ENCODE data around the gene KIF3B. TPM values are rescaled to one million over a fixed set of nuclear protein-coding genes. Genes with fewer than 3 reads are reported as not detected.
"Not testable (repeated sequence)": the region's sequence is repeated elsewhere in the genome, so short reads cannot be mapped to it uniquely, and the experiment has no call there.

The KIF3B gene
- polyA plus RNA-seq, 4 donors = 16.2 to 62.0 (median 26.5) TPM

GRCh38 chr20:32332614-32333013, 55.2 kb downstream of the KIF3B start:
- H3K36me3 ChIP-seq (ENCODE audit: control insufficient read depth in 3 of 3, insufficient read depth in 2 of 3, low read depth in 1 of 3, low read length in 3 of 3) = peaks cover 3 to 47% (median 16%) of the 10 kb centered on the region in 3 donors
- DNase-seq (peak in 1 of 2 donors; percentile 58), FAIRE-seq (no peak)
- H3K27me3 ChIP-seq (ENCODE audit: control insufficient read depth in 3 of 3, insufficient read depth in 3 of 3, low read length in 3 of 3) = no peaks in the 10 kb centered on the region
- 28 to 61% (median 36%) methylated on average over 3 of the region's 3 CpGs for WGBS, 3 donors
- no peaks in the 10 kb centered on the region for H3K9me3 ChIP-seq (ENCODE audit: control insufficient read depth in 2 of 2, insufficient read depth in 1 of 2, low read depth in 1 of 2, low read length in 1 of 2)
- H3K4me1 ChIP-seq (ENCODE audit: control insufficient read depth in 3 of 3, insufficient read depth in 2 of 3, low read depth in 1 of 3, low read length in 2 of 3) = peaks cover 0 to 5% (median 2%) of the 10 kb centered on the region in 3 donors
- H3K4me3 ChIP-seq (ENCODE audit: low read depth in 1 of 3, low read length in 3 of 3) = no peak overlapping the region
- peak overlapping the region in 1 of 3 donors; percentile 50 for H3K27ac ChIP-seq (ENCODE audit: low read depth in 1 of 3, low read length in 2 of 3)

- Histone ChIP-seq H3K27me3 (ENCODE audit: control insufficient read depth in 3 of 3, insufficient read depth in 3 of 3, low read length in 3 of 3) (no peaks in the 10 kb centered on the region), H3K4me1 (ENCODE audit: control insufficient read depth in 3 of 3, insufficient read depth in 2 of 3, low read depth in 1 of 3, low read length in 2 of 3) (peaks cover 0 to 5% (median 2%) of the 10 kb centered on the region in 3 donors), H3K4me3 (ENCODE audit: low read depth in 1 of 3, low read length in 3 of 3) (no peak overlapping the region), H3K36me3 (ENCODE audit: control insufficient read depth in 3 of 3, insufficient read depth in 2 of 3, low read depth in 1 of 3, low read length in 3 of 3) (peaks cover 3 to 50% (median 16%) of the 10 kb centered on the region in 3 donors), H3K27ac (ENCODE audit: low read depth in 1 of 3, low read length in 2 of 3) (peak overlapping the region in 1 of 3 donors; percentile 73), H3K9me3 (ENCODE audit: control insufficient read depth in 2 of 2, insufficient read depth in 1 of 2, low read depth in 1 of 2, low read length in 1 of 2) (no peaks in the 10 kb centered on the region)
- FAIRE-seq (no peak), DNase-seq (no peak)
- 57 to 74% (median 71%) methylated on average over 12 of the region's 12 CpGs for WGBS, 3 donors
Measured at GRCh38 chr20:32333181-32333987, 55.9 kb downstream of the KIF3B start.

- H3K4me3 ChIP-seq (ENCODE audit: low read depth in 1 of 3, low read length in 3 of 3) = no peak overlapping the region
- 54 to 68% (median 59%) methylated on average over 13 of the region's 13 CpGs for WGBS, 3 donors
- no peaks in the 10 kb centered on the region for H3K27me3 ChIP-seq (ENCODE audit: control insufficient read depth in 3 of 3, insufficient read depth in 3 of 3, low read length in 3 of 3)
- peak overlapping the region in 2 of 3 donors; percentile 49 to 73 for H3K27ac ChIP-seq (ENCODE audit: low read depth in 1 of 3, low read length in 2 of 3)
- peak in 1 of 2 donors; percentile 51 for DNase-seq
- H3K4me1 ChIP-seq (ENCODE audit: control insufficient read depth in 3 of 3, insufficient read depth in 2 of 3, low read depth in 1 of 3, low read length in 2 of 3) = peaks cover 0 to 5% (median 2%) of the 10 kb centered on the region in 3 donors
- H3K36me3 ChIP-seq (ENCODE audit: control insufficient read depth in 3 of 3, insufficient read depth in 2 of 3, low read depth in 1 of 3, low read length in 3 of 3) = peaks cover 3 to 54% (median 16%) of the 10 kb centered on the region in 3 donors
- FAIRE-seq = no peak
- no peaks in the 10 kb centered on the region for H3K9me3 ChIP-seq (ENCODE audit: control insufficient read depth in 2 of 2, insufficient read depth in 1 of 2, low read depth in 1 of 2, low read length in 1 of 2)
Measured at GRCh38 chr20:32333988-32334885, 56.8 kb downstream of the KIF3B start.

- Histone ChIP-seq H3K4me3 (ENCODE audit: low read depth in 1 of 3, low read length in 3 of 3) (no peak overlapping the region), H3K36me3 (ENCODE audit: control insufficient read depth in 3 of 3, insufficient read depth in 2 of 3, low read depth in 1 of 3, low read length in 3 of 3) (peaks cover 3 to 38% (median 6%) of the 10 kb centered on the region in 3 donors), H3K9me3 (ENCODE audit: control insufficient read depth in 2 of 2, insufficient read depth in 1 of 2, low read depth in 1 of 2, low read length in 1 of 2) (no peaks in the 10 kb centered on the region), H3K27ac (ENCODE audit: low read depth in 1 of 3, low read length in 2 of 3) (no peak overlapping the region), H3K27me3 (ENCODE audit: control insufficient read depth in 3 of 3, insufficient read depth in 3 of 3, low read length in 3 of 3) (no peaks in the 10 kb centered on the region), H3K4me1 (ENCODE audit: control insufficient read depth in 3 of 3, insufficient read depth in 2 of 3, low read depth in 1 of 3, low read length in 2 of 3) (peaks cover 0 to 5% (median 2%) of the 10 kb centered on the region in 3 donors)
- FAIRE-seq = no peak
- DNase-seq = peak in 1 of 2 donors; percentile 48
- 30 to 37% (median 33%) methylated on average over 5 of the region's 5 CpGs for WGBS, 3 donors
Measured at GRCh38 chr20:32336918-32337347, 59.5 kb downstream of the KIF3B start.

- H3K27me3 ChIP-seq (ENCODE audit: control insufficient read depth in 3 of 3, insufficient read depth in 3 of 3, low read length in 3 of 3) = no peaks in the 10 kb centered on the region
- H3K27ac ChIP-seq (ENCODE audit: low read depth in 1 of 3, low read length in 2 of 3) = no peak overlapping the region
- 91 to 93% (median 92%) methylated on average over 11 of the region's 11 CpGs for WGBS, 3 donors
- no peak for DNase-seq
- H3K4me1 ChIP-seq (ENCODE audit: control insufficient read depth in 3 of 3, insufficient read depth in 2 of 3, low read depth in 1 of 3, low read length in 2 of 3) = no peaks in the 10 kb centered on the region
- no peaks in the 10 kb centered on the region for H3K9me3 ChIP-seq (ENCODE audit: control insufficient read depth in 2 of 2, insufficient read depth in 1 of 2, low read depth in 1 of 2, low read length in 1 of 2)
- H3K36me3 ChIP-seq (ENCODE audit: control insufficient read depth in 3 of 3, insufficient read depth in 2 of 3, low read depth in 1 of 3, low read length in 3 of 3) = peaks cover 2 to 34% (median 3%) of the 10 kb centered on the region in 3 donors
- H3K4me3 ChIP-seq (ENCODE audit: low read depth in 1 of 3, low read length in 3 of 3) = no peak overlapping the region
- FAIRE-seq = no peak
Measured at GRCh38 chr20:32337937-32338661, 60.6 kb downstream of the KIF3B start.

- H3K36me3 ChIP-seq (ENCODE audit: control insufficient read depth in 3 of 3, insufficient read depth in 2 of 3, low read depth in 1 of 3, low read length in 3 of 3) = peaks cover 2 to 31% (median 3%) of the 10 kb centered on the region in 3 donors
- FAIRE-seq = no peak
- no peaks in the 10 kb centered on the region for H3K9me3 ChIP-seq (ENCODE audit: control insufficient read depth in 2 of 2, insufficient read depth in 1 of 2, low read depth in 1 of 2, low read length in 1 of 2)
- 93 to 96% (median 94%) methylated on average over 7 of the region's 7 CpGs for WGBS, 3 donors
- no peaks in the 10 kb centered on the region for H3K4me1 ChIP-seq (ENCODE audit: control insufficient read depth in 3 of 3, insufficient read depth in 2 of 3, low read depth in 1 of 3, low read length in 2 of 3)
- no peak overlapping the region for H3K4me3 ChIP-seq (ENCODE audit: low read depth in 1 of 3, low read length in 3 of 3)
- H3K27ac ChIP-seq (ENCODE audit: low read depth in 1 of 3, low read length in 2 of 3) = no peak overlapping the region
- no peak for DNase-seq
- no peaks in the 10 kb centered on the region for H3K27me3 ChIP-seq (ENCODE audit: control insufficient read depth in 3 of 3, insufficient read depth in 3 of 3, low read length in 3 of 3)
Measured at GRCh38 chr20:32338665-32339064, 61.2 kb downstream of the KIF3B start.

- FAIRE-seq (no peak), DNase-seq (no peak)
- H3K27me3 ChIP-seq (ENCODE audit: control insufficient read depth in 3 of 3, insufficient read depth in 3 of 3, low read length in 3 of 3) = no peaks in the 10 kb centered on the region
- no peak overlapping the region for H3K27ac ChIP-seq (ENCODE audit: low read depth in 1 of 3, low read length in 2 of 3)
- no peak overlapping the region for H3K4me3 ChIP-seq (ENCODE audit: low read depth in 1 of 3, low read length in 3 of 3)
- 63 to 66% (median 65%) methylated on average over 2 of the region's 2 CpGs for WGBS, 3 donors
- no peaks in the 10 kb centered on the region for H3K4me1 ChIP-seq (ENCODE audit: control insufficient read depth in 3 of 3, insufficient read depth in 2 of 3, low read depth in 1 of 3, low read length in 2 of 3)
- no peaks in the 10 kb centered on the region for H3K9me3 ChIP-seq (ENCODE audit: control insufficient read depth in 2 of 2, insufficient read depth in 1 of 2, low read depth in 1 of 2, low read length in 1 of 2)
- H3K36me3 ChIP-seq (ENCODE audit: control insufficient read depth in 3 of 3, insufficient read depth in 2 of 3, low read depth in 1 of 3, low read length in 3 of 3) = peaks cover 0 to 28% (median 0%) of the 10 kb centered on the region in 3 donors
Measured at GRCh38 chr20:32339116-32339515, 61.7 kb downstream of the KIF3B start.

- H3K4me3 ChIP-seq (ENCODE audit: low read depth in 1 of 3, low read length in 3 of 3); DNase-seq; FAIRE-seq; H3K27ac ChIP-seq (ENCODE audit: low read depth in 1 of 3, low read length in 2 of 3); H3K9me3 ChIP-seq (ENCODE audit: control insufficient read depth in 2 of 2, insufficient read depth in 1 of 2, low read depth in 1 of 2, low read length in 1 of 2); H3K27me3 ChIP-seq (ENCODE audit: control insufficient read depth in 3 of 3, insufficient read depth in 3 of 3, low read length in 3 of 3); H3K4me1 ChIP-seq (ENCODE audit: control insufficient read depth in 3 of 3, insufficient read depth in 2 of 3, low read depth in 1 of 3, low read length in 2 of 3): not testable (repeated sequence)
- 74 to 92% (median 86%) methylated on average over 1 to 2 of the region's 2 CpGs for WGBS, 3 donors
- peaks cover 0 to 16% (median 0%) of the 10 kb centered on the region in 3 donors for H3K36me3 ChIP-seq (ENCODE audit: control insufficient read depth in 3 of 3, insufficient read depth in 2 of 3, low read depth in 1 of 3, low read length in 3 of 3)
Measured at GRCh38 chr20:32341053-32341452, 63.6 kb downstream of the KIF3B start.

All from small intestine (tissue), 7 donors.